GM18505 (cell line): ENCODE results near the gene LRMDA.

ENCODE experiments used
- ATAC-seq: cut with Tn5 transposase; IDR thresholded peaks from one replicate; pipeline ENCODE4 v1.9.1; 2021; ENCODE audit not compliant: unreplicated experiment
- POLR2A ChIP-seq: IDR thresholded peaks from 4 replicates; pipeline ENCODE4 v1.6.1; 2011; ENCODE audit warnings: borderline replicate concordance; ENCODE audit not compliant: insufficient read depth, insufficient read length; ENCODE audit errors: extremely low read depth

The LRMDA gene

GRCh38 chr10:76309741-76310587, 878.5 kb downstream of the LRMDA start:
- ATAC-seq = no peak
- TF ChIP-seq POLR2A = no peak

GRCh38 chr10:76310588-76311080, 879.2 kb downstream of the LRMDA start:
- TF ChIP-seq POLR2A = no peak
- no peak for ATAC-seq

DNA sequence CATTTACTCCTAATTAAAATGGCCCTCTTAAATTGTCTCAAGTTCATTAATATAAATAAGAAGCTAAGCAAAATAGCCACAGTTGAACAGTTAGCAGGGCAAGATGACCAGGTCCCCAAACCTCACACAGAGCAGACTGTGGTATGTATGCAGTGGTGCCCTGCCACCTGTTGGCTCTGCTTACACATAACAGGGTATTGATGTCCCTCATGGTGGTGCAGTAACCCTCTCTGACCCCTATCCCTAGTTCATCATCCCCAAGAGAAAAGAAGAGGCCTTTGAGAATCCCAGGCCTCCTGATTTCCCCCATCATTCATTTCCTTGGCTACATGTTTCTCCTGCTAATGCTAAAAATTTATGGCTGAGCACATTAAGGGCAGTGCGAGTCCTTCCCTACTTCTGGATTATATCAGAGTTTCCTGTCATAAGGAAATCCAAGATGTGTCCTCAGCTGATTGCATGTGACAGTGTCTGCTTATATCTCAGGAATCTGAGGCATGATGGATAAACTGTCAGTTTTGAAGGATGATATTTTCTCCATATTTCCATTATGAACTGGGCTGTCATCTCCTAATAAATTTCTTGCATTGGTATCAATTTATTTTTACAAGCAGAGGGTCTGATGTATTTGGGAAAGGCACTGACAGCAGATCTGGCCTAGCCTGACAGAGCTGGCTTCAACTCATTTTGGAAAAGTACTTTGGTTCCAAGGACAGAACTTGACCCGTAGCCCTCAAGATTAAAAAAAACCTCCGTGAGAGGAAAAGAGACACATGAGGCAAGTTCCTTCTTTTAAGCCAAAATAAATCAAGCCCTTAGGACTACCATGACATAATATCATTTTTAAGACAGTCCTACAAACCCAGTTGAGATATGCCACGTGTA, 880.6 kb downstream of the LRMDA start:
- no peak for TF ChIP-seq POLR2A
- ATAC-seq = peak; percentile 77

- no peak for TF ChIP-seq POLR2A
- ATAC-seq = no peak
Observed at GRCh38 chr10:76315240-76315639, 883.8 kb downstream of the LRMDA start.

- no peak for TF ChIP-seq POLR2A
- ATAC-seq = no peak
Observed at GRCh38 chr10:76316234-76316633, 884.8 kb downstream of the LRMDA start.

- TF ChIP-seq POLR2A = no peak
- ATAC-seq = no peak
Observed at GRCh38 chr10:76317078-76317477, 885.7 kb downstream of the LRMDA start.

DNA sequence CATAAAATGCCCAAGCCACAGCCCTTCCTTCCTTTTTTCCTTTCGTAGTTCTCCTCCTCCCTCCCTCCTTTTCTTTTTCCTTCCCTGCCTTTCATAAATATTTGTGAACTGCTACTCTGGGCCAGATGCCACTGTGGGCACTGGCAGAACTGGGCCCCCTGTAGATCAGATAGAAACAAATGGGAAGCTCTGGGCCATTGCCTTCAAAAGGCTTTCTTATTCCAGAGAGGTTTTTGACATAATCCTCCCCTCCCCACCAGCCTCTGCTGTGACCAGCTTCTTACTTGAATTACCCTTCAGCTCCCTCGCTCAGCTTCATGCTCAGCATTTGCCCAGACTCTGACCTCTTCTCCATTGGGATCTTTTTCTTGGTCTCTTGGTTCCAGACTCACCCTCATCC, 886.8 kb downstream of the LRMDA start:
- no peak for ATAC-seq
- TF ChIP-seq POLR2A = no peak

- no peak for ATAC-seq
- no peak for TF ChIP-seq POLR2A
Observed at GRCh38 chr10:76319661-76320060, 888.2 kb downstream of the LRMDA start.

- no peak for ATAC-seq
- TF ChIP-seq POLR2A = no peak
Observed at GRCh38 chr10:76324283-76324682, 892.9 kb downstream of the LRMDA start.

GRCh38 chr10:76327441-76327840, 896.0 kb downstream of the LRMDA start:
- TF ChIP-seq POLR2A = no peak
- ATAC-seq = no peak

DNA sequence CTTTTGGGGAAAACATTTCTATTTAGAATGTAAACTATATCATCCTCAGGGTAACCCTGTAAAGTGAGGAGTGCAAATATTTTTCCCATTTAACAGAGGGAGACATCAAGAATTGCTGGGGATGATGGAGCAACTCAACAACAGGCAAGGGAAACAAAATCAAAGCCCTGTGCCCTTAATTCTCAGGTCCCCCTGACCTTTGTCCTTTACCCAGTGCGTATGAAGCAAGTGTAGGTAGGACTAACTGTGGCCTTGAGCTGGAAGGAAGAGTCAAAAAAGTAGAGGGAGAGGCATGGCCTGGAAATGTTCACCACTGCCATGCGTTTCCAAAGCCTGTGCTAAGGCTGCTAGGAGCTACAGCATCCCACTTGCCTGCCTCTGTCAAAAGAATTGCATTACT, 896.9 kb downstream of the LRMDA start:
- TF ChIP-seq POLR2A = no peak
- no peak for ATAC-seq

- ATAC-seq = no peak
- TF ChIP-seq POLR2A = no peak
Observed at GRCh38 chr10:76329891-76330575, 898.6 kb downstream of the LRMDA start.

- TF ChIP-seq POLR2A = no peak
- no peak for ATAC-seq
Observed at GRCh38 chr10:76331742-76332141, 900.3 kb downstream of the LRMDA start.

GRCh38 chr10:76333326-76333725, 901.9 kb downstream of the LRMDA start:
- no peak for TF ChIP-seq POLR2A
- ATAC-seq = no peak

- no peak for ATAC-seq
- no peak for TF ChIP-seq POLR2A
Observed at GRCh38 chr10:76333796-76334195, 902.4 kb downstream of the LRMDA start.
